NCI-H226 (cell line): ENCODE data around the gene TRAPPC14.
"Not testable (repeated sequence)": the region's sequence is repeated elsewhere in the genome, so short reads cannot be mapped to it uniquely, and the experiment has no call there.

Experiments
- DNase-seq: peaks from one replicate; pipeline ENCODE4 v3.0.0-alpha.2; 2015

Gene TRAPPC14

DNA sequence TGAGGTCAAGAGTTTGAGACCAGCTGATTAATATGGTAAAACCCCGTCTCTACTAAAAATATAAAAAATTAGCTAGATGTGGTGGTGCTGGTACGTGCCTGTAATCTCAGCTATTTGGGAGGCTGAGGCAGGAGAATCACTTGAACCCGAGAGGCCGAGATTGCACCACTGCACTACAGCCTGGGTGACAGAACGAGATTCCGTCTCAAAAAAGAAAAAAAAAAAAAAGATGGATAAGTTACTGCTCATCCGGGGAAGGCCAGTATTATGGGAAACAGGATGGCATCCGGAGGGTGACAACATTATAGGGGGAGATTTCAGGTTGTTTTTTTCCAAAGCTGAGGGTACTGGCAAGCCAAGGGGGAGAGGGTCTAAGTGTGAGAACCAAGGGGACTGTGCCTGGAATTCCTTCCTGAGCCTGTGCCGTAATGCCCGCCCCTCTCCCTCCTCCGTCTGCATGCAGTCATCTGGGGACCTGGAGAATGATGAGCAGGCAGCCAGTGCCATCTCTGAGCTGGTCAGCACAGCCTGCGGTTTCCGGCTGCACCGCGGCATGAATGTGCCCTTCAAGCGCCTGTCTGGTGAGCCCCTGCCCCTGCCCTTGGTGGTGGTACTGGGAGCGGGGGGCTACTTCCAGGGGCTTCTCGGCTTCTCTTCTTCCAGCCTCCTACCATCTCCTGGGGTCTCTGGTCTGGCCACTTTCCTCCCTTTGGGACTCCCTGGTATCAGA lies 5.4 kb downstream of the TRAPPC14 start:
- DNase-seq, result no peak

DNA sequence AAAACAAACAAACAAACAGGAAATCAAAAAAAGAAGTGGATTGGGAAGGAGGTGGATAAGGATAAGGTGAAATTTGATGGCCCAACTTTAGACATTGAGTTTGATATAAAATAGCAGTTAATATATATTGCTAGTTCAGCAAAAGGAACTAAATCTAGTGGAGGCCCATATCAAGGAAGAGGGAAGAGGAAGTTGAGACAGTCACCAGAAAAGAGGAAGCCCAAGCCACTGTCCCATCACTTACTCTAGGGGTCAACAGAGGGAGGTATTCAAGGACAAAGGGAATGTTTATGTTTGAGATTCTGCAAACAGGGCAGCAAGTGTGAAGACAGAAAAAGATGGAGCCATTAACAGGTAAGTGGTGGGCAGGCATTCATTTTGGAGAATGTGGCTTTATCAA lies 6.1 kb downstream of the TRAPPC14 start:
- DNase-seq, result no peak

DNA sequence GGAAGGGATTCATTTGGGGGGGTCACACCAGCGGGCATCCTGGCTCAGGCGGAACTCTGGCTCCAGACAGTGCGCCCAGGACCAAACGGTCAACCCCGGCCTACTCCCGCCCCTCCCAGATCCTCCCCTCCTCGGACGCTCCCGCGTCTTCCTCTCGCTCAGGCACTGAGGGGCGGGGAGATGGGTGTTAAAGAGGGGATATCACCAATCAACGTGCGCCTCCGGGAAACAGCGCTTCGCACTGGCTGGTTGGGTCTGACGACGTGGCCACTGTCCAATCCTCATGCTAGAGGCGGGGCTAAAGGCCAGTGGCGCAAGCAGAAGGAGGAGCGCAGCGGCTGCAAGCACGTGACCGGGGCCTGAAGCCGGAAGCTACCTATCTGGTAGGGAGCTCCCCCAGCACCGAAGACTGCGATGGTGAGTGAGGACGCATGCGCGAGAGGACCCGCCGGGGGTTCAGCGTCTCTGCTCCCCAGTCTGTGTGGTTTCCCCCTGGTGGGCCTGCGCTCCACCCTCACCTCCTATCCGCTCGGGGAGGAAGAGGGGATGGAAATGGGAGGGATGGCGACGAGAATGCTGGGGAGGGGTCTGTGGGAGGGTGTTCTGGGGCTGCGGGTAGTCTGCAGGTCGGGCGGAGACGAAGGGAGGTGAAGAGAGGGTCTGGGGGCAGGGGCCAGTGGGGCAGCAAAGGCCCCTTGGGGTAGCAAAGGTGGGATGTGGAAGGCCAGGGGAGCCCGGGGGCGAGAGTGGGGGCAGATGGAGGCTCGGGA lies 9.8 kb downstream of the TRAPPC14 start, which contains the start of gene LAMTOR4:
LAMTOR4 (plus strand) TSS at position 360 of the 770 bp plus-strand sequence; CDS start at position 415, 55 bp downstream.
- DNase-seq, result peak; percentile 99

DNA sequence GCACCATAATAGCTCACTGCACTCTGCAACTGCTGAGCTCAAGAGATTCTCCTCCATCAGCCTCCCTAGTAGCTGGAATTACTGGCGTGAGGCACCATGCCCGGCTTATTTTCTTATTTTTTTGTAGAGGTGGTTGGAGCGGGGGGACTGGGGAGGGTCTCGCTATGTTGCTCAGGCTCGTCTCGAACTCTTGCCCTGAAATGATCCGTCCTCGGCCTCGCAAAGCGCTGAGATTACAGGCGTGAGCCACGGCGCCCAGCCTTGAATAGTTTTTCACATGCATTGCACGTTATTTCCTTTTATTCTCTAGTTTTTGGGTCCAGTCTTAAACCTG lies 10.3 kb downstream of the TRAPPC14 start:
- DNase-seq, result no peak

DNA sequence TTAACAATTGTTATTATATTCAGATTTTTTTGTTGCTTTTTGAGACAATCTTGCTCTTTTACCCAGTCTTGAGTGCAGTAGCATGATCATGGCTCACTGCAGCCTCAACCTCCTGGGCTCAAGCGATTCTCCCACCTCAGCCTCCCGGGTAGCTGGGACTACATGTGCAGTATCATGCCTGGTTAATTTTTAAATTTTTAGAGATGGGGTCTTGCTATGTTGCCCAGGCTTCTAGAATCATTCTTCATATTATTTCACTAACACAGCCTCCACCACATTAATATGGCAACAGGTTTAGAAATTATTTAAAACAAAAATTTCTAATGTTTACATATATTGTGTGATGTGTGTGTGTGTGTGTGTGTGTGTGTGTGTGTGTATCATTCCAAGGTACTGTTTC lies 11.2 kb downstream of the TRAPPC14 start:
- DNase-seq, result no peak

DNA sequence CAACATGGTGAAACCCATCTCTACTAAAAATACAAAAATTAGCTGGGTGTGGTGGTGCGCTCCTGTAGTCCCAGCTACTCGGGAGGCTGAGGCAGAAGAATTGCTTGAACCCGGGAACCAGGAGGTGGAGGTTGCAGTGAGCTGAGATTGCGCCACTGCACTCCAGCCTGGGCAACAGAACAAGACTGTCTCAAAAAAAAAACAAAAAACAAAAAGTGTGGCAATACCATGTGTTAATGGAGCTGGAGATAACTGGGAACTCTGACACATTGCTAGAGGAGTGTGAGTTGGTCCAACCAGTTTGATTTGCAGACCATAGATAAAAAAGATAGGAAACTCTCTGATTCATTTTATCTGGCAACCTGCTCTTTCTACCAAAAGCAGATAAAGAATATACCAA lies 12.2 kb downstream of the TRAPPC14 start:
- DNase-seq, result peak; percentile 85

DNA sequence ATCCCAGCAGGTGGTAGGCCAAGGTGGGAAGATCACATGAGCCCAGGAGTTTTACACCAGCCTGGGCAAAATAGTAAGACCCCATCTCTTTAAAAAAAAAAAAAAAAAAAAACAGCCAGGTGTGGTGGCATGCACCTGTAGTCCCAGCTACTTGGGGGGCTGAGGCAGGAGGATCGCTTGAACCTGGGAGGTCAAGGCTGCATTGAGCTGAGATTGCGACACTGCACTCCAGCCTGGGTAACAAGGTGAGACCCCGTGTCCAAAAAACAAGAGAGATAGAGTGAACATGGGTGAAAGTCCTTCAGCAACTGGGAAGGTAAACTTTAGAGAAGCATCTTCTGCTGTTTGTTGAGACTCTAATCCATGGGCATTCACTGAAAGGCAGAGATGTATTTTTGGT lies 16.1 kb downstream of the TRAPPC14 start:
- DNase-seq, result no peak

DNA sequence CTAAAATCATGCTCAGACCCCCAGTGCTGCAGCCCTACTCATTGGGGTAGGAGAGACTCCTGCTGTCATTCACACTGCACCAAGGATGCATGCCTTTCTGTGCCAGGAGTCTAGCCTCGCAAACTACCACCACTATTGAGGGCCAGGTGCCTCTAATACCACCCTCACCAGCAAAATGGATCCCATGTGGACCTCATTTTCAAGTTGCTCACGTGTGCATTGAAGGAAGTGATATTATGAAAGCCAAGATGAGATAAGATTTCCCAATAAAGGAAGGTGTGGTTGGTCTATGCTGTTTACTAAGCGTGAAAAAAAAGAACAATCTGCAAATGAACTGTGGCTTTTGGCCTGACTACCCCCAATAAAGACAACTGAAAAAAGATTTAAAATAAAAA lies 17.0 kb downstream of the TRAPPC14 start:
- no peak for DNase-seq

DNA sequence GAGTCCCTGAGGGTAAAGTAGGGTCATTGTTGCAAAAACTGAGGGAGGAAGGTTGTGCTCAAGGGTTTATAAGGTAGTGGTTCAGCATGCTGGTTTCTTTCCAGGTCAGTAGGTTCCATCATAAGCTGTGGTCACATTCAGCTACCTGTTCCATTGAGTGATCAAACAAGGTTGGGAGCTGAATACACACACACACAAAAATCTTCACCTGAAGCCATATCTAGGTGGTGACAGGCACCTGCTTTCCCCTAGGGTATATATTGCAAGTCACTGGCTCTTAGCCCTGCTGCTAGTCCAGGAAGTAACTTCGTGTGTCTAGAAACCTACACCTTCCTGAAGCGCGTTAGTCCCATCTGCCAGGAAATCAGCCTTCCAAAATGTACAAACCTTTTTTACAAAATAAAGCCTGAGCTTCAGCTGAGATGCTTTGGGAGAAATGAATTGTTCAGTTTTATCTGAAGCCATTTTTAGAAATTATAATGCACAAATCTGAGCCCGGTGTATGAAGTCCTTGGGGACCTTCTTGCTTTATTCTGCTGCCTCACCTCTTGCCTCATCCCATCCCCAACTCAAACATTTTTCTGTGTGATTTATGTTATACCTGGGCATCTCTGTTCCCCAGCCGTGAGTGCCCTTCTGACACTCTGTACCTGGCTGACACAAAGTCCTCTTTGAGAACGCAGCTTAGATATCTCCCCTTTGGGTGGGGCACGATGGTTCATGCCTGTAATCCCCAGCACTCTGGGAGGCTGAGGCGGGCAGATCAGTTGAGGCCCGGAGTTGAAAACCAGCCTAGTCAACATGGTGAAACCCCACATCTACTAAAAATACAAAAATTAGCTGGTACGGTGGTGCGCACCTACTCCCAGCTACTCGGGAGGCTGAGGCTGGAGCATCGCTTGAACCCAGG lies 20.4 kb downstream of the TRAPPC14 start:
- no peak for DNase-seq

DNA sequence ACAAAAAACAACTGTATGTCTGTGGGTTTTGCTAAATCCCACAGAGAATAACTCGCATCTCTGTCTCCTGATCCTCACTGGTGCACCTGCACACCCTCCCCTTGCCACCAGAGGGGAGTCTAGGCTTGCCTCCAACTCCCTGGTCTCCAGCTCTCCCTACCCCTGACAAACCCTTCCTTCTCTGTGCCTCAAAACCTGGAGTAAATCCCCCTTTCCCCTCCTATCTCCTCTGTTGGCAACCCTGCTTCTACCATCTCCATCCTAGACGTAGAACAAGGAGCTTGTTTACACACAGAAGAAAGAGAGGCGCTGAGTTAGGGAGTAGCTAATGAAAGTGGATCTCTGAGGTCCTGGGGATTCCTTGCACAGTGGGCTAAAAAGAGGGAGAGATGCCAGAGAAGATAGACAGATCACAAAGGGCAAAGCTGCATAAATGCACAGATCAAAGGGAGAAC lies 25.8 kb downstream of the TRAPPC14 start:
- DNase-seq, result peak; percentile 49

DNA sequence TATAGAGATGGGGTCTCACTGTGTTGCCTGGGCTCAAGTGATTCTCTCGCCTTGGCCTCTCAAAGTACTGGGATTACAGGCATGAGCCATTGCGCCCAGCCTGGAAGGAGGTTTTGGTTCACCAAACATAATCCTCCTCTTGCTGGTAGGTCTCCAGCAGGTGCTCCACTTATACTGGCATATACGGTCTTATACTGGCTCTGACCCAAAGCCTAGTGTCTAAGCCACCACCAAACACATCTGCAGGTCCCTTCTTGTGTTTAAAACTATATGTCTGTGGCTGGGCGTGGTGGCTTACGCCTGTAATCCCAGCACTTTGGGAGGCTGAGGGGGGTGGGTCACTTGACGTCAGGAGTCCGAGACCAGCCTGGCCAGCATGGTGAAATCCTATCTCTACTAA lies 26.4 kb downstream of the TRAPPC14 start:
- DNase-seq, result no peak

DNA sequence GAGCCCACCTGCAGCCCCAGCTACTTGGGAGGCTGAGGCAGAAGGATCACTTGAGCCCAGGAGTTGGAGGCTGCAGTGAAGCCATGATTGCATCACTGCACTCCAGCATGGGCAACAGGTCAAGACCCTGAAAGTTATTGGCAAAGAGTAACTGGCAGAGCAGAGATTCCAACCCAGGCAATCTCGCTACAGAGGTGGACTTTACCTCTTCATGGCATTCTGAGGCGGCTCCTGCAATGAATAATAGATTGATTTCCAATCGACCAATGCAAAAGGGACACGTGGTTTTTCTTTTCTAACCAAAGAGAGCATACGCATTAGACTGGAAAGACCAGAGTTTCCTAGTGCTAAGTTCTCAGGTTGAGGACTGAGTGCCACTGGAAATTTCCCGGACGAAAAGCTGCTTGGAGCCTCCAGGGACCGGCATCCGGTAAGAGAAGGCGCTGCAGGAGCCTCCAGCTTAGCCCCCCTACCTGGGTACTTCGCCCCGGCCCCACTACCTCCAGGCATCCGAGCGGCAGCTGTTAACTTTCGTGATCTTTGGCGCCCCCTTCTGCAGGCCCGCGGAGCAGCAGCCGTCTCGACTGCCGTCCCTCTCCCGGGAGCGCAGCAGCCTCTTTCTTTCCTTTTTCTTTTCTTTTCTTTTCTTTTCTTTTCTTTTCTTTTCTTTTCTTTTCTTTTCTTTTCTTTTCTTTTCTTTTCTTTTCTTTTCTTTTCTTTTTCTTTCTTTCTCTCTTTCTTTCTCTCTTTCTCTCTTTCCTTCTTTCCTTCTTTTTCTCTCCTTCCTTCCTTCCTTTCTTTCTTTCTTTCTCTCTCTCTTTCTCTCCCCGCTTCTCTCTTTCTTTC lies 27.7 kb downstream of the TRAPPC14 start:
- no peak for DNase-seq

DNA sequence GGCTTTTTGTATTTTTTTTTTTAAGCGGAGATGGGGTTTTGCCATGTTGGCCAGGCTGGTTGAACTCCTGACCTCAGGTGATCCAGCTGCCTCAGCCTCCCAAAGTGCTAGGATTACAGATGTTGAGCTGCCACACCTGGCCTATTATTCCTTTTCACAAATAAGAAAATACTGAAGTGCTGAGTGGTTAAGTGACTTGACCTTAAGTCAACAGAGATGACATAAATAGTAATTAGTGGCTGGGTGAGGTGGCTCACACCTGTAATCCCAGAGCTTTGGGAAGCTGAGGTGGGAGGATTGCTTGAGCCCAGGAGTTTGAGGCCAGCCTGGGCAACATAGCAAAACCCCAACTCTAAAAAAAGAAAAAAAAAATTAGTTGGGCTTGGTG lies 28.3 kb downstream of the TRAPPC14 start:
- DNase-seq, result not testable (repeated sequence)

DNA sequence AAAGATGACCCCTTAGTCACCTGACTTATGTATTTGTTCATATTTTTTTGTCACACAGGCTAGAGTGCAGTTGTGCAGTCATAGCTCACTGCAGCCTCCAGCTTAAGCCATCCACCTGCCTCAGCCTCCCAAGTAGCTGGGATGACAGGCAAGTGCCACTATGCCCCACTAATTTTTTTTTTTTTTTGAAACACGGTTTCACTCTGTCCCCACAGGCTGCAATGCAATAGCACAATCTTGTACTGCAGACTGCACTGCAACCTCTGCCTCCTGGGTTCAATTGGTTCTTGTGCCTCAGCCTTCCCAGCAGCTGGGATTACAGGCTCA lies 29.9 kb downstream of the TRAPPC14 start:
- no peak for DNase-seq

DNA sequence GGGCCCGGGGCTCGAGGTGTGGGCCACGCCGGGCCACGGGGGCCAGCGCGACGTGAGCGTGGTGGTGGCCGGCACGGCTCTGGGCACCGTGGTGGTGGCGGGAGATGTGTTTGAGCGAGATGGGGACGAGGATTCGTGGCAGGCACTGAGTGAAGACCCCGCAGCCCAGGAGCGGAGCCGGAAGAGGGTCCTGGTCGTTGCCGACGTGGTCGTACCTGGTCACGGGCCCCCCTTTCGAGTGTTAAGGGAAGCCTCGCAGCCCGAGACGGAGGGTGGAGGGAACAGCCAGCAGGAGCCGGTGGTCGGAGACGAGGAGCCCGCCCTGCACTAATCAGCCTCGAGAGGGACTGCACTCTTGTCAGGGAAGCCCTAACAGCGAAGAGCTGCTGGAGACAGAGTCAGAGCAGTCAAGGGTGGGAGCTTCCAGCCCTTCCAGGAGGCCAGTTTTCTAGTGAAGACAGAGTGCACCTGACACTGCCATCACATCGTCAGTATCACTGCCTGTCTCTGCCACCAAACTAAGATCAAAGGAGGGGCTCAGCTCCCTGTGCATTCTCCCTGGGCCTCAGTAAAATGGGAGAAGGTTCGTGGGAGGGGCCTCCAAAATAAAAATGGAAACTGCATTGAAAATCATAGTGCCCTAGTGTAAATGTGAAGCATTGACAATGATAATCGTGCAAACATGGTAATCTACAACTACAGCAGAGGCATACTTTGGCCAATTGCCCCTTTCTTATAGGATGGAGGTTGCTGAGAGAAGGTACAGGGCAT lies 30.5 kb downstream of the TRAPPC14 start:
- DNase-seq, result no peak

DNA sequence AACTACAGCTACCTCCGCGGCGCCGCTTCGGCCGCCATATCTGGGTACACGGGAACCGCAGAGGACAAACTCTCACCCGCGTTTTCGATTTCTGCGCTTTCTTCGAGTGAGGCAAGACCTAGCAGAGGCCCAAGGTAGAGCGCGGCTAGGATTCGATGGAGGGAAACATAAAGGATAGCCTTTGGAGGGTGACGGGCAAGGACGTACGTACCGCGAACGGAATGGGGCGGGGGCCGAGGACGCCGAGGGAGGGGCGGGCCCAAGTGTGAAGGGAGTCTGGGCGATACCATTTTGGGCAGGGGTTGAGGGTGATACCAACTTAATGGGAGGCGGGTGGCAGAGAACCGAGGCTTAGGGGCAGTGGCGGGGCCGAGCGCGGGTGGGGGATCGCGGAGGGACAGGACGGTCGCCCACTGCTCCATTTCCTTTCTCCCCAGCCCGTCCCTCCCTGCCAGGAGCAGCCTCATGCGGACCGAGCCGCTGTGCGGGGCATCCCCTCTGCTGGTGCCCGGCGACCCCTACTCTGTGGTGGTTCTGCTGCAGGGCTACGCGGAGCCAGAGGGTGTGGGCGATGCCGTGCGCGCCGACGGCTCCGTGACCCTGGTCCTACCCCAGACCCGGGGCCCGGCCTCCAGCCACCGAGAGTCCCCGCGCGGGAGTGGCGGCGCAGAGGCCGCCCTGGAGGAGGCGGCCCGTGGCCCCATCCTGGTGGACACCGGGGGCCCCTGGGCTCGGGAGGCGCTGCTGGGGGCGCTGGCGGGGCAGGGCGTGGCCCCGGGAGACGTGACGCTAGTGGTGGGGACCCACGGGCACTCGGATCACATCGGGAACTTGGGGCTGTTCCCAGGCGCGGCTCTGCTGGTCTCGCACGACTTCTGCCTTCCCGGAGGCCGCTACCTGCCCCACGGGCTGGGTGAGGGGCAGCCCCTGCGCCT lies 31.3 kb downstream of the TRAPPC14 start, which contains the start of gene MBLAC1:
MBLAC1 (plus strand) TSS at position 37 of the 935 bp plus-strand sequence; CDS start at position 466, 429 bp downstream.
- peak; percentile 67 for DNase-seq

DNA sequence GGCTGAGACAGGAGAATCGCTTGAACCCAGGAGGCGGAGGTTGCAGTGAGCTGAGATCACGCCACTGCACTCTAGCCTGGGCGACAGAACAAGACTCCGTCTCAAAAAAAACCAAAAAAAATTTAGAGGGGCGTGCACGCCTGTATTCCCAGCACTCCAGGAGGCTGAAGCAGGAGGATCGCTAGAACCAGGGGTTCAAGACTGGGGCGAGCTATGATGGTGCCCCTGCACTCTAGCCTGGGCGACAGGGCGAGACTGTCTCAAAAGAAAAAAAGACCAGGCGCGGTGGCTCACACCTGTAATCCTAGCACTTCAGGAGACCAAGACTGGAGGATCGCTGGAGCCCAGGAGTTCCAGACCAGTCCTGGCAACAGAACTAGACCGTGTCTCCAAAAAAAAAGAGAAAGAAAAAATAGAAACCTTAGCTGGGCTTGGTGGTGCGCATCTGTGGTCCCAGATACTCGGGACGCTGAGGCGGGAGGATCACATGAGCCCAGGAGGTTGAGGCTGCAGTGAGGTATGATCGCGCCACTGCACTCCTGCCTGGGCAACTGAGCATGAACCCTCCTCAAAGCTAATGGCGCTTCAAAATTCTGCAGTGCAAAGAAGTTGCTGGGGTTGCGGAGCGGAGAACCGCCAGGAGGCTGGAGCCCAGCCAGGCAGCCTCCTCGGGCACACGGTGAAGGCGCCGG lies 32.1 kb downstream of the TRAPPC14 start:
- DNase-seq, result no peak

DNA sequence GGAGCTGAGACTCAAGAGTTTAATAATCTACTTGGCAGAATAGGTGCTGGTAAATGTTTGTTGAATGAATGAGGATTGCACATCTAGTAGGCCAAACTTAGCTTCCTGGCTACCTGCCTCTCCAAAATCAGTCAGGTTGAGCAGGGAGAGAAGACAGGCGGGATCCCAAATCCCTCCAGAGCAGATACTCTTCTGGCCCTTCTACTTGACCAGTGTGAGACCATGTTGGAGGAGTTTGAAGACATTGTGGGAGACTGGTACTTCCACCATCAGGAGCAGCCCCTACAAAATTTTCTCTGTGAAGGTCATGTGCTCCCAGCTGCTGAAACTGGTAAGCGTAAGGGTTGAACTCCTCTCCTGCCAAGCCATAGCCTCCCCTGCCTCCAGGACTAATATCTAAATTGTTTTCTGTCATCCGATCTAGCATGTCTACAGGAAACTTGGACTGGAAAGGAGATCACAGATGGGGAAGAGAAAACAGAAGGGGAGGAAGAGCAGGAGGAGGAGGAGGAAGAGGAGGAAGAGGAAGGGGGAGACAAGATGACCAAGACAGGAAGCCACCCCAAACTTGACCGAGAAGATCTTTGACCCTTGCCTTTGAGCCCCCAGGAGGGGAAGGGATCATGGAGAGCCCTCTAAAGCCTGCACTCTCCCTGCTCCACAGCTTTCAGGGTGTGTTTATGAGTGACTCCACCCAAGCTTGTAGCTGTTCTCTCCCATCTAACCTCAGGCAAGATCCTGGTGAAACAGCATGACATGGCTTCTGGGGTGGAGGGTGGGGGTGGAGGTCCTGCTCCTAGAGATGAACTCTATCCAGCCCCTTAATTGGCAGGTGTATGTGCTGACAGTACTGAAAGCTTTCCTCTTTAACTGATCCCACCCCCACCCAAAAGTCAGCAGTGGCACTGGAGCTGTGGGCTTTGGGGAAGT lies 34.0 kb downstream of the TRAPPC14 start:
- DNase-seq, result no peak

DNA sequence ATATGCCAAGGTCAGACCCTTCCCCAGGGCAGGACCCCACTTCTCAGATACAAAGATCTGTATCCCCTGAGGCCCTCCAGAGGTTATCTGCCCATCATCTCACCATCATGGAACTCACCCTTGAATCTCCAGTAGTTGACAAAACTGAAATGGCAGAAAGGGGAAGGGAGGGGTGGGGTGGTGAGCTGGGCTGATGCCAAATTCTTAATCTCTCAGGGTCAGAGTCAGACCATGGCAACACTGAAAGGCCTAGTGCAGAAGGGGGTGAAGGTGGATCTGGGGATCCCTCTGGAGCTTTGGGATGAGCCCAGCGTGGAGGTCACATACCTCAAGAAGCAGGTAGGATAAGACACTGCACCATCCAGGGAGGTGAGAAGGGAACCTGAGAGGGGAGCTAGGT lies 36.0 kb downstream of the TRAPPC14 start:
- no peak for DNase-seq
